Measurements from ENCODE around the gene SLC22A23. TPM values are rescaled to one million over a fixed set of nuclear protein-coding genes. Genes with fewer than 3 reads are reported as not detected.

The SLC22A23 gene
- total RNA-seq, 1 donor from 2014 or later: 19.4 TPM

DNA sequence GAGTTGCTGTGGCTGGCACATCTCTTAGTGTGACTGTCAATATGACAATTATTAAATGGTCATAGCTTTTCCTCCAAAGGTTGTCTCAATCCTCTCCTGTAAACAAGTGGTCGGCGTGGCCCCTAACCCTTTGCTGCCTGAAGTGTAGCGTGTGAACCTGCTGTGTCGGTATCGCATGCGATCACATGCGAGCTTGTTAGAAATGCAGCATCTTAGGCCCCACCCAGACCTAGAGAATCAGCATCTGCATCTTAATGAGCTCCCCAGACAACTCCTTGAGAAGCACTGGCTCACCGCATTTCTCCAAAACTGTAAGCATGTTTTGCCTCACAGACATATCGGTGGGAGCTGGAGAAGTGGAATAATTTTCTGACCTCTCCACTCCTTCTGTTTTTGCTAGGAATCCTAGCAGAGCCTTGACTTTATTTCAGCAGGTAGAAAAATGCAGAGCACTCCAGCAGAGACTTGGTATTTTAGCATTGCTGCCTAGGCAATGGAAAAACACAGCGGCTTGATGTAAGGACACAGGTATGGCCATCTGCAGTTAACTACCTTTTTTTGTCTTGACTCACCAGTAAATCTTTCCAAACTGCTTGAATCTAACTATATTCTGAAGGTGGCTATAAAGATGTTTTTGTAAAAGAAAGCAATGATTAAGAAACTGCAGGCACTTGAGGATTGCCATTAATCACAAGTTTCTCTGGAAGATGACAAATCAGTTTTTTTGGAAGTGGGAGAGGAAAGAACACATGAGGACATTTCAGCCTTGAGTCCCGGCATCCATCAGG lies 130.5 kb downstream of the SLC22A23 start:
- no peaks in the 10 kb centered on the region for H3K9me3 Mint-ChIP-seq (ENCODE audit: low read depth)
- H3K36me3 Mint-ChIP-seq (ENCODE audit: insufficient read depth): peaks cover 7% of the 10 kb centered on the region
- H3K27me3 Mint-ChIP-seq: peaks cover 22% of the 10 kb centered on the region
- no peak overlapping the region for H3K4me3 Mint-ChIP-seq (ENCODE audit: low read depth)
- no peak for DNase-seq (ENCODE audit: low spot score, unreplicated experiment)
- no peak overlapping the region for H3K27ac Mint-ChIP-seq
- H3K4me1 Mint-ChIP-seq (ENCODE audit: low read depth): no peaks in the 10 kb centered on the region
- TF ChIP-seq, protein P1, sequence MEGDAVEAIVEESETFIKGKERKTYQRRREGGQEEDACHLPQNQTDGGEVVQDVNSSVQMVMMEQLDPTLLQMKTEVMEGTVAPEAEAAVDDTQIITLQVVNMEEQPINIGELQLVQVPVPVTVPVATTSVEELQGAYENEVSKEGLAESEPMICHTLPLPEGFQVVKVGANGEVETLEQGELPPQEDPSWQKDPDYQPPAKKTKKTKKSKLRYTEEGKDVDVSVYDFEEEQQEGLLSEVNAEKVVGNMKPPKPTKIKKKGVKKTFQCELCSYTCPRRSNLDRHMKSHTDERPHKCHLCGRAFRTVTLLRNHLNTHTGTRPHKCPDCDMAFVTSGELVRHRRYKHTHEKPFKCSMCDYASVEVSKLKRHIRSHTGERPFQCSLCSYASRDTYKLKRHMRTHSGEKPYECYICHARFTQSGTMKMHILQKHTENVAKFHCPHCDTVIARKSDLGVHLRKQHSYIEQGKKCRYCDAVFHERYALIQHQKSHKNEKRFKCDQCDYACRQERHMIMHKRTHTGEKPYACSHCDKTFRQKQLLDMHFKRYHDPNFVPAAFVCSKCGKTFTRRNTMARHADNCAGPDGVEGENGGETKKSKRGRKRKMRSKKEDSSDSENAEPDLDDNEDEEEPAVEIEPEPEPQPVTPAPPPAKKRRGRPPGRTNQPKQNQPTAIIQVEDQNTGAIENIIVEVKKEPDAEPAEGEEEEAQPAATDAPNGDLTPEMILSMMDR (IDR thresholded peaks at IDR 0.05; ENCODE audit: unreplicated experiment): no peak

DNA sequence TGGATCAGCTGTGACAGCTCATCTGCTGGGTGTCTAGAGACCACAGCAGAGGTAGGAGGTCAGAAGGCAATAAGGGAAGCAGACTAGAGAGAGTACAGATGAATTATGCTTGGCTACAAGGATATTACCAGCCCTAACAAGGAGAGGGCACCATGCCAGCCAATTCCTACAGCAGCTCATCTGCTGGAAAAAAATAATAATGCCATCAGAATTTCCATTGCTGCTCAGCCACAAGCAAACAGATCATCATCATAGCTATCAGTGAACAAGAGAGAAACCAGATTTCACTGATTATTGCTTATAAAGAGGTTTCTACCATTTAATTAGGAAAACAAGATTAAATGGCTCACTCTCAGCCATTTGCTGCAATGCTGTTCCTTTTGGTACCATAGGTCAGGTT lies 131.6 kb downstream of the SLC22A23 start:
- TF ChIP-seq, protein P1 (IDR thresholded peaks at IDR 0.05; ENCODE audit: unreplicated experiment): no peak
- Mint-ChIP-seq H3K36me3 (ENCODE audit: insufficient read depth) (peaks cover 7% of the 10 kb centered on the region), H3K27ac (no peak overlapping the region), H3K4me3 (ENCODE audit: low read depth) (no peak overlapping the region), H3K9me3 (ENCODE audit: low read depth) (no peaks in the 10 kb centered on the region), H3K27me3 (peaks cover 21% of the 10 kb centered on the region), H3K4me1 (ENCODE audit: low read depth) (no peaks in the 10 kb centered on the region)
- no peak for DNase-seq (ENCODE audit: low spot score, unreplicated experiment)

DNA sequence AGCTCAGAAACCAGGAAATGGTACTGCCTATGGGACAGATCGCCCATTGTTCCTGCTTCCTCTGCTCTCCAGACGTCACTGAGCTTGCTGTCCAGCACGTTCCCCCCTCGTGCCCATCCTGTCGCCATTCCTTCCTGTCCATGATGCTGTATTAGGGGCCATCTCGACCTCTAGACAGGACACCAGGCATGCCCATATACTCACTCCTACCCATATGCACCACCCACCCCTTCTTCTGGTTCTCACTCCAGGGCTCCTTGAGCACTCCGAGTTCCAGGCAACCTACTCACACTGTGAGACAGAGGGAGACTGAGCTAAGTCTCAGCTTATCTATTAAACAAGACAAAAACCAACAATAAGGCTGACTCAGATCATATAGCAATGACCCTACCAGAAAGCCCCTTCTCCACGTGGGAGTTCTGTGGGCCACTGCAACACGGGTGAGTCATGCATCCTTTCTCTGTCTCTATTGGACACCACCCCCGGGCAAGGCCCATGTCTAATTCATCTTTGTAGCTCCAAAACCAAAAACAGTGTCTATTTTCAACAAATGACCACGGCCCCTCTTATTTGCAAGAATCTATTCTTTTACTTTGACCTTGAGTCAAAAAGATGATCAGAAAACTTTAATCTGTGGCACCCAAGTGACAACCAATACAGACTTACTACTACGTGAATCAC lies 132.4 kb downstream of the SLC22A23 start:
- DNase-seq (ENCODE audit: low spot score, unreplicated experiment): no peak
- Mint-ChIP-seq H3K9me3 (ENCODE audit: low read depth) (no peaks in the 10 kb centered on the region), H3K27me3 (peaks cover 21% of the 10 kb centered on the region), H3K4me3 (ENCODE audit: low read depth) (no peak overlapping the region), H3K27ac (no peak overlapping the region), H3K4me1 (ENCODE audit: low read depth) (no peaks in the 10 kb centered on the region), H3K36me3 (ENCODE audit: insufficient read depth) (peaks cover 7% of the 10 kb centered on the region)
- TF ChIP-seq, protein P1 (IDR thresholded peaks at IDR 0.05; ENCODE audit: unreplicated experiment): no peak

DNA sequence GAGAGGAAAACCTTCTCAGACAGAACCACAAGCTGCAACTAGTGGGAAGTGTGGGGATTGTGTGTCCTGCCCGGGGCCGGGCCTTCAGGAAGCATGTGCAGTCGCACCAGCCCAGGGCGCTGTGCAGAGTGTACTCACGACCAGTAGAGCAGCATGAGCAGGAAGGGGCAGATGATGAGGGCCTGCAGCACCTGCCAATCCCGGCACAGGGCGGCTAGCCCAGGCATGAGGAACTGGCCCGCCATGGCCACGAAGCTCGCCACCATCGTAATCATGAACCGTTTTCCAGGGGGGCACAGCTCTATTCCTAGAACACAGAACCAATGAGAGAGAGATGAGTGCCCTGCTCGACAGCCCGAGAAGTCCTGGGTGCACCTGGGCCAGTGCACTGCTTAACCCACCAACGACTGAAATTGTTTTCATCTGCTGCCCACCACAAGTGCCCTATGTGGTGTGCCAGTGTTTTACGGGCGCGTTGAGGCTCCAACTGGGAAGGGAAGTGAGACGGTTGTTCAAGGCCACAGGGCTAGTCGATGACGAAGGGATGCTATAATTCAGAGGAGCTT lies 133.1 kb downstream of the SLC22A23 start:
- TF ChIP-seq, protein P1 (IDR thresholded peaks at IDR 0.05; ENCODE audit: unreplicated experiment): no peak
- no peak overlapping the region for H3K4me3 Mint-ChIP-seq (ENCODE audit: low read depth)
- H3K4me1 Mint-ChIP-seq (ENCODE audit: low read depth): no peaks in the 10 kb centered on the region
- no peaks in the 10 kb centered on the region for H3K9me3 Mint-ChIP-seq (ENCODE audit: low read depth)
- no peak for DNase-seq (ENCODE audit: low spot score, unreplicated experiment)
- H3K36me3 Mint-ChIP-seq (ENCODE audit: insufficient read depth): peaks cover 7% of the 10 kb centered on the region
- peaks cover 21% of the 10 kb centered on the region for H3K27me3 Mint-ChIP-seq
- no peak overlapping the region for H3K27ac Mint-ChIP-seq

DNA sequence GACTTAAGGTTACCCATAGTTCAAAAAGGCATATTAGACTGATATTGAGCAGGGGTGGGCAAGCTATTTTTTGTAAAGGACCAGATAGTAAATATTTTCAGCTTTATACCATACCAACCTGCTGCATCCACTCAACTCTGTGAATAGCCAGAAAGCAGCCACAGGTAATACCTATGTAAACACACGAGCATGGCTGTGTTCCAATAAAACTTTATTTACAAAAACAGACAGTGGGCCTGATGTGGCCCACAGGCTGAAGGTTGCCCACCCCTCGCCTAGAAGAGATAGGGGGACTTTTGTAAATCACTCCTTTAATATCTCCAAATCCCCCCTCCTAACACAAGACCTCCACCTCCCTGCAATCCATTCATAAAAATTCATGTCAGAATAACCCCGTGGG lies 133.7 kb downstream of the SLC22A23 start:
- TF ChIP-seq, protein P1 (IDR thresholded peaks at IDR 0.05; ENCODE audit: unreplicated experiment): no peak
- Mint-ChIP-seq H3K27ac (no peak overlapping the region), H3K9me3 (ENCODE audit: low read depth) (no peaks in the 10 kb centered on the region), H3K27me3 (peaks cover 20% of the 10 kb centered on the region), H3K4me3 (ENCODE audit: low read depth) (no peak overlapping the region), H3K36me3 (ENCODE audit: insufficient read depth) (peaks cover 7% of the 10 kb centered on the region), H3K4me1 (ENCODE audit: low read depth) (no peaks in the 10 kb centered on the region)
- no peak for DNase-seq (ENCODE audit: low spot score, unreplicated experiment)
